H1 (cell line): ENCODE data around the gene AQP4. TPM values are rescaled to one million over a fixed set of nuclear protein-coding genes. Genes with fewer than 3 reads are reported as not detected.

Source experiments
- CTCF ChIA-PET: fragments of 300-600 bp; sonication (Branson Sonifier 250); formaldehyde crosslinking; loops from one replicate; lab custom pipeline; 2021; ENCODE audit not compliant: partially characterized antibody; lab: Charles Lee
- POLR2A ChIA-PET: fragments of 300-600 bp; sonication (Branson Sonifier 250); formaldehyde crosslinking; loops from one replicate; lab custom pipeline; 2021; ENCODE audit warnings: inconsistent platforms; ENCODE audit not compliant: partially characterized antibody; lab: Charles Lee
- DNase-seq, 2 experiments: peaks; one replicate each; pipeline versions ENCODE4 v3.0.0 to v3.0.0-alpha.2; 2010 to 2022; ENCODE audit warnings: low spot score in 2 of 2, low read depth in 1 of 2, mixed read lengths in 1 of 2
- FAIRE-seq: peaks from 2 replicates; lab custom pipeline; 2011; peaks lifted over from hg19 to GRCh38; lab: Jason Lieb, UNC
- H2AFZ ChIP-seq: 2 replicates; pipeline ENCODE4 v1.8.1; 2012; ENCODE audit warnings: low read length, inconsistent platforms
- H2AK5ac ChIP-seq: 2 replicates; pipeline ENCODE4 v1.6.1; 2013; ENCODE audit warnings: low read depth, low read length
- H2BK120ac ChIP-seq: replicated peaks from 2 replicates; pipeline ENCODE3; 2013; ENCODE audit warnings: low read depth, low read length, inconsistent platforms
- H2BK12ac ChIP-seq: 2 replicates; pipeline ENCODE4 v1.6.1; 2013; ENCODE audit warnings: low read depth, low read length
- H2BK15ac ChIP-seq: 2 replicates; pipeline ENCODE4 v1.6.1; 2013; ENCODE audit warnings: low read length
- H2BK20ac ChIP-seq: 2 replicates; pipeline ENCODE4 v1.6.1; 2013; ENCODE audit warnings: low read length
- H2BK5ac ChIP-seq: 2 replicates; pipeline ENCODE4 v1.6.1; 2013; ENCODE audit warnings: low read depth, low read length
- H3K14ac ChIP-seq: 2 replicates; pipeline ENCODE4 v1.6.1; 2013; ENCODE audit warnings: inconsistent platforms; ENCODE audit not compliant: insufficient read length
- H3K18ac ChIP-seq: 2 replicates; pipeline ENCODE4 v1.6.1; 2013; ENCODE audit warnings: low read length; ENCODE audit errors: extremely low read depth
- H3K23ac ChIP-seq: 2 replicates; pipeline ENCODE4 v1.6.1; 2013; ENCODE audit warnings: inconsistent platforms; ENCODE audit not compliant: insufficient read length
- H3K23me2 ChIP-seq: 2 replicates; pipeline ENCODE4 v1.6.1; 2013; ENCODE audit warnings: low read depth, low read length
- H3K27ac ChIP-seq: 2 replicates; pipeline ENCODE4 v1.6.1; 2011; ENCODE audit warnings: low read depth, low read length, inconsistent platforms
- H3K27me3 ChIP-seq, 4 experiments: replicated peaks in 1 of 4; 1 replicate in 1 of 4; 2 replicates in 3 of 4; pipeline versions ENCODE4 v1.6.1 to v1.8.1; 2011 to 2013; ENCODE audit warnings: low read length in 3 of 4, mild to moderate bottlenecking in 3 of 4, inconsistent platforms in 2 of 4, mixed read lengths in 2 of 4, moderate library complexity in 1 of 4; ENCODE audit not compliant: control insufficient read depth in 3 of 4, insufficient read depth in 3 of 4; ENCODE audit errors: extremely low read depth in 1 of 4
- H3K36me3 ChIP-seq, 4 experiments: 2 replicates each; pipeline versions ENCODE4 v1.6.1 to v1.8.1; 2011 to 2013; ENCODE audit warnings: mild to moderate bottlenecking in 4 of 4, low read length in 3 of 4, moderate library complexity in 2 of 4, control low read depth in 1 of 4, inconsistent platforms in 1 of 4; ENCODE audit not compliant: insufficient read depth in 4 of 4, control insufficient read depth in 2 of 4
- H3K4ac ChIP-seq: replicated peaks from 2 replicates; pipeline ENCODE3; 2013; ENCODE audit warnings: low read length, low read depth, mixed read lengths, inconsistent platforms; ENCODE audit not compliant: insufficient read length
- H3K4me1 ChIP-seq, 4 experiments: replicated peaks in 1 of 4; 1 replicate in 1 of 4; 2 replicates in 3 of 4; pipeline versions ENCODE4 v1.6.1 to v1.8.1; 2011 to 2013; ENCODE audit warnings: low read length in 3 of 4, inconsistent platforms in 2 of 4, mixed read lengths in 1 of 4; ENCODE audit not compliant: insufficient read depth in 4 of 4, control insufficient read depth in 3 of 4
- H3K4me2 ChIP-seq, 2 experiments: 2 replicates each; pipeline versions ENCODE4 v1.6.1 to v1.8.1; 2011 to 2013; ENCODE audit warnings: low read depth in 2 of 2, low read length in 2 of 2, control low read depth in 1 of 2, inconsistent platforms in 1 of 2, mild to moderate bottlenecking in 1 of 2; ENCODE audit not compliant: insufficient read depth in 1 of 2
- H3K4me3 ChIP-seq, 4 experiments: fragments of 200-600, 300-600 bp in 1 of 4; sonication (generic), shearing (Covaris generic), sonication (Bioruptor Twin) in 1 of 4; 2 replicates each; pipeline versions ENCODE4 v1.5.1 to v1.8.1; 2011 to 2016; ENCODE audit warnings: low read length in 4 of 4, low read depth in 3 of 4, control low read depth in 2 of 4, inconsistent platforms in 2 of 4, mild to moderate bottlenecking in 2 of 4, mixed read lengths in 1 of 4, moderate library complexity in 1 of 4; ENCODE audit not compliant: insufficient read depth in 2 of 4; ENCODE audit errors: extremely low read depth in 1 of 4
- H3K56ac ChIP-seq: replicated peaks from 2 replicates; pipeline ENCODE3; 2013; ENCODE audit warnings: low read depth, mild to moderate bottlenecking, mixed read lengths, low read length, inconsistent platforms; ENCODE audit not compliant: insufficient read length
- H3K79me1 ChIP-seq: 2 replicates; pipeline ENCODE4 v1.6.1; 2013; ENCODE audit warnings: low read depth, low read length, control low read depth
- H3K79me2 ChIP-seq, 2 experiments: 2 replicates each; pipeline versions ENCODE4 v1.6.1 to v1.8.1; 2012 to 2013; ENCODE audit warnings: low read length in 2 of 2, mild to moderate bottlenecking in 2 of 2, inconsistent platforms in 1 of 2; ENCODE audit not compliant: insufficient read depth in 2 of 2, control insufficient read depth in 1 of 2
- H3K9ac ChIP-seq, 4 experiments: replicated peaks in 1 of 4; 1 replicate in 1 of 4; 2 replicates in 3 of 4; pipeline versions ENCODE4 v1.6.1 to v1.8.1; 2011 to 2013; ENCODE audit warnings: low read depth in 3 of 4, low read length in 3 of 4, control low read depth in 2 of 4, mild to moderate bottlenecking in 2 of 4, moderate library complexity in 2 of 4, inconsistent platforms in 1 of 4; ENCODE audit errors: extremely low read depth in 1 of 4
- H3K9me3 ChIP-seq, 2 experiments: 2 replicates each; pipeline versions ENCODE4 v1.6.1 to v1.8.1; 2012 to 2013; ENCODE audit warnings: mild to moderate bottlenecking in 2 of 2, moderate library complexity in 2 of 2, control low read depth in 1 of 2, inconsistent platforms in 1 of 2, low read depth in 1 of 2, low read length in 1 of 2, mixed read lengths in 1 of 2; ENCODE audit not compliant: insufficient read depth in 2 of 2
- H4K20me1 ChIP-seq, 2 experiments: replicated peaks in 1 of 2; 2 replicates each; pipeline versions ENCODE3 to v1.8.1; 2011 to 2013; ENCODE audit warnings: inconsistent platforms in 2 of 2, low read length in 2 of 2, mild to moderate bottlenecking in 1 of 2; ENCODE audit not compliant: insufficient read depth in 2 of 2, control insufficient read depth in 1 of 2
- H4K5ac ChIP-seq: 2 replicates; pipeline ENCODE4 v1.6.1; 2013; ENCODE audit warnings: low read length, low read depth, mixed read lengths, inconsistent platforms; ENCODE audit not compliant: insufficient read length
- H4K8ac ChIP-seq: 2 replicates; pipeline ENCODE4 v1.8.0; 2013; ENCODE audit warnings: mild to moderate bottlenecking, moderate library complexity, low read length, inconsistent platforms; ENCODE audit not compliant: insufficient read depth; ENCODE audit errors: extremely low read depth
- H4K91ac ChIP-seq: replicated peaks from 2 replicates; pipeline ENCODE3; 2013; ENCODE audit warnings: low read length, mixed read lengths, inconsistent platforms; ENCODE audit not compliant: insufficient read length
- ATF3 ChIP-seq: IDR thresholded peaks from 2 replicates; pipeline ENCODE4 v1.6.1; 2011; ENCODE audit warnings: low read depth, mild to moderate bottlenecking, low read length; ENCODE audit not compliant: insufficient read depth
- CTBP2 ChIP-seq: IDR thresholded peaks from 2 replicates; pipeline ENCODE4 v1.7.0; 2011; ENCODE audit warnings: borderline replicate concordance, mild to moderate bottlenecking, moderate library complexity, mixed read lengths, low read length; ENCODE audit not compliant: insufficient read depth, insufficient read length
- CTCF ChIP-seq, 3 experiments: IDR thresholded peaks; 1 replicate in 2 of 3; 2 replicates in 1 of 3; pipeline versions ENCODE4 v1.5.1 to v1.6.1; 2011; ENCODE audit warnings: low read length in 3 of 3, mild to moderate bottlenecking in 3 of 3, inconsistent platforms in 2 of 3, low read depth in 1 of 3, moderate library complexity in 1 of 3; ENCODE audit not compliant: insufficient read depth in 1 of 3; ENCODE audit errors: control extremely low read depth in 1 of 3
- GTF2F1 ChIP-seq: IDR thresholded peaks from 2 replicates; pipeline ENCODE4 v1.6.1; 2012; ENCODE audit warnings: low read depth, low read length, improper control_type of control experiment, borderline replicate concordance
- JUN ChIP-seq: IDR thresholded peaks from 2 replicates; pipeline ENCODE4 v1.6.1; 2011; ENCODE audit warnings: low read depth, mild to moderate bottlenecking, improper control_type of control experiment, low read length
- TCF12 ChIP-seq: IDR thresholded peaks from 2 replicates; pipeline ENCODE4 v1.6.1; 2011; ENCODE audit warnings: low read depth, mild to moderate bottlenecking, low read length
- WGBS, 2 experiments: shearing (Covaris generic) in 1 of 2; methylation state at CpG; one replicate each; pipeline versions ENCODE4 v1.1.6 to v1.1.7; 2013 to 2015; ENCODE audit warnings: low lambda C conversion rate in 2 of 2, mixed read lengths in 2 of 2, inconsistent platforms in 1 of 2, low coverage in 1 of 2, missing lambda C conversion rate in 1 of 2; ENCODE audit not compliant: insufficient replicate concordance in 2 of 2, insufficient coverage in 1 of 2, insufficient read length in 1 of 2; ENCODE audit errors: extremely low coverage in 1 of 2, missing lambda C conversion rate in 1 of 2; 5-methylcytosine and 5-hydroxymethylcytosine counted together
- long read RNA-seq, 2 experiments: library from RNA in 1 of 2; library from capped mRNA in 1 of 2; stranded (forward); transcript quantifications; one replicate each; pipeline ENCODE4 v2.0.0, GENCODE V29; 2021; ENCODE audit warnings: inconsistent platforms in 1 of 2
- polyA minus RNA-seq, 3 experiments: library from RNA; depleted of rRNA, polyadenylated mRNA; stranded (reverse); fragments of >200 nt; gene quantifications; 1 replicate in 2 of 3; 2 replicates in 1 of 3; pipeline ENCODE4 v1.2.3, GENCODE V29; 2011
- polyA plus RNA-seq, 7 experiments: library from polyadenylated mRNA; depleted of rRNA in 3 of 7; stranded (reverse) in 5 of 7; unstranded in 2 of 7; fragments of >200 nt in 5 of 7; fragments of 200-250 nt in 2 of 7; gene quantifications; 1 replicate in 5 of 7; 2 replicates in 1 of 7; 4 replicates in 1 of 7; pipeline versions ENCODE4 v1.2.1 to v1.2.3, GENCODE V29; 2011 to 2013; ENCODE audit warnings: missing spikeins in 2 of 7, mixed read lengths in 2 of 7
- total RNA-seq: library from RNA; stranded (reverse); fragmentation: NEBNext Ultra II Directional; extraction: Animal tissue kit (Norgen Biotek cat#: 25700); gene quantifications from 2 replicates; pipeline ENCODE4 v1.2.1, GENCODE V29; 2021

The AQP4 gene, protein sequence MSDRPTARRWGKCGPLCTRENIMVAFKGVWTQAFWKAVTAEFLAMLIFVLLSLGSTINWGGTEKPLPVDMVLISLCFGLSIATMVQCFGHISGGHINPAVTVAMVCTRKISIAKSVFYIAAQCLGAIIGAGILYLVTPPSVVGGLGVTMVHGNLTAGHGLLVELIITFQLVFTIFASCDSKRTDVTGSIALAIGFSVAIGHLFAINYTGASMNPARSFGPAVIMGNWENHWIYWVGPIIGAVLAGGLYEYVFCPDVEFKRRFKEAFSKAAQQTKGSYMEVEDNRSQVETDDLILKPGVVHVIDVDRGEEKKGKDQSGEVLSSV
- total RNA-seq (2.1 and 2.2 TPM in 2 replicates), polyA plus RNA-seq (2011; rRNA removed) (0.96 and 2.8 TPM in 2 replicates), polyA minus RNA-seq (2011; rRNA and poly(A)+ RNA removed) (7.8 and 12.8 TPM in 2 replicates)
- polyA plus RNA-seq (2011; cell fraction: cytosol; rRNA removed) = 1.3 TPM
- polyA plus RNA-seq (2011; cell fraction: nucleus; rRNA removed) = 3.0 TPM
- polyA plus RNA-seq (2012, experiment 1 of 2) = 0.43 to 1.4 TPM (median 0.84 TPM) in 4 replicates
- polyA plus RNA-seq (2012, experiment 2 of 2) = 0.67 TPM
- 1.6 TPM for polyA plus RNA-seq (2013, experiment 1 of 2)
- 1.3 TPM for polyA plus RNA-seq (2013, experiment 2 of 2)
- 1.5 TPM for polyA minus RNA-seq (2011; cell fraction: cytosol; rRNA and poly(A)+ RNA removed)
- 3.2 TPM for polyA minus RNA-seq (2011; cell fraction: nucleus; rRNA and poly(A)+ RNA removed)
- long read RNA-seq, experiment 1, partial matches to known transcripts = 0 of 4 reads
- long read RNA-seq, experiment 1, other reads (novel, unspliced or antisense) = 3 of 4 reads
- long read RNA-seq, experiment 2 = 0 reads

DNA sequence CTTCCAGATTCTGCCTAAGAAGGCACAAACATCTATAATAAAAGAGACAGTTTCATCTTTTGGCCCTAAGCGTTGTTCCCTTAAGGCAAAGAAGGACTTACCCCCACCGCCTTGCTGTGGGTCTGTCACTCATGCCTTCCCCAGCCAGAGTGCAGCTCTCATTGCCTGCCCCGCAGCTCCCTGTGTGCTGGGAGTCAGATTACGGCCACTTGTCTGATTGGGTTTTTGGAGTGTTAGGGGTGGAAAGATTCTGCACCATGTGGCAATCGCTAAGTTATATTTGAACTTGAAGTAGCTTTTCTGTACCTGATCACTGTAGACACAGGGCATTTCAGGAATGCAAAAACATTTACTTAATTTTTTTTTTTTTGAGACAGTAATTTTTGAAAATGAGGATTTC lies at the start of gene AQP4:
Gene AQP4 (minus strand): TSS at position 151 of the 400 bp plus-strand sequence. CDS start 18 bp downstream, at position 133.
- Histone ChIP-seq H4K91ac (no peak within 1 kb of the TSS), H2BK15ac (no peak within 1 kb of the TSS), H3K9ac (no peak within 1 kb of the TSS), H4K8ac (no peak within 1 kb of the TSS), H2AK5ac (no peak within 1 kb of the TSS), H3K79me2 (no peaks in the 10 kb centered on the region), H3K23ac (no peak within 1 kb of the TSS), H2BK5ac (no peak within 1 kb of the TSS), H3K36me3 (no peaks in the 10 kb centered on the region), H2BK120ac (no peak within 1 kb of the TSS), H3K4me2 (no peak within 1 kb of the TSS), H3K4me3 (no peak within 1 kb of the TSS), H3K56ac (no peak within 1 kb of the TSS), H2BK12ac (no peak within 1 kb of the TSS), H3K14ac (no peak within 1 kb of the TSS), H2BK20ac (no peak within 1 kb of the TSS), H3K23me2 (peaks cover 5% of the 10 kb centered on the region; the same call in 1 of the 2 replicates), H3K4me1 (peaks cover under 1 to 17% (median 7%) of the 10 kb centered on the region in 4 experiments; a peak in 6 of 7 replicates), H3K27me3 (peaks cover 0 to 5% (median 3%) of the 10 kb centered on the region in 4 experiments; a peak in 3 of 7 replicates), H2AFZ (no peak within 1 kb of the TSS), H3K18ac (no peak within 1 kb of the TSS), H4K5ac (no peak within 1 kb of the TSS), H3K9me3 (no peaks in the 10 kb centered on the region), H3K79me1 (no peaks in the 10 kb centered on the region), H4K20me1 (no peaks in the 10 kb centered on the region), H3K4ac (no peak within 1 kb of the TSS), H3K27ac (no peak within 1 kb of the TSS)
- POLR2A ChIA-PET = interaction anchor here (1.0 kb wide), 1 partner anchor 9 kb away, joined by 3 read pairs; no protein-coding TSS in a partner anchor
- DNase-seq (no peak), FAIRE-seq (no peak)
- CTCF ChIA-PET = interaction anchor here (0.6 to 2.2 kb wide), 4 partner anchors 26 to 362 kb away, joined by 3 to 6 read pairs (median 4); no protein-coding TSS in a partner anchor
- WGBS, 2 experiments = 63% methylated on average over 5 of the region's 5 CpGs; no CpG with 5 or more reads in 1 of the 2 experiments
- TF ChIP-seq ATF3 (no peak), GTF2F1 (no peak), CTCF (IDR thresholded peaks at IDR 0.05; ENCODE audit: control extremely low read depth in 1 of 3, insufficient read depth in 1 of 3, low read depth in 1 of 3, low read length in 3 of 3) (no peak), TCF12 (no peak), JUN (no peak), CTBP2 (no peak)
